Measurements from ENCODE around the gene FASLG.
"Not testable (repeated sequence)": the region's sequence is repeated elsewhere in the genome, so short reads cannot be mapped to it uniquely, and the experiment has no call there.

The FASLG gene

GRCh38 chr1:172658871-172659453 is at the start of gene FASLG:
Gene FASLG (plus strand): TSS chr1:172659103. CDS start chr1:172659202, 99 bp downstream.
- no peak for DNase-seq

- no peak for DNase-seq
These were observed 49.4 kb upstream of the FASLG start for GRCh38 chr1:172609528-172609927.

- no peak for DNase-seq
These were observed 46.4 kb upstream of the FASLG start for GRCh38 chr1:172612478-172612877.

GRCh38 chr1:172613294-172613693 is 45.6 kb upstream of the FASLG start:
- DNase-seq, result no peak

GRCh38 chr1:172616195-172616594 is 42.7 kb upstream of the FASLG start:
- DNase-seq, result no peak

- DNase-seq, result no peak
These were observed 42.3 kb upstream of the FASLG start for GRCh38 chr1:172616636-172617035.

GRCh38 chr1:172620603-172621002 is 38.3 kb upstream of the FASLG start:
- not testable (repeated sequence) for DNase-seq

- DNase-seq, result no peak
These were observed 36.4 kb upstream of the FASLG start for GRCh38 chr1:172622541-172622940.

- DNase-seq, result no peak
These were observed 35.2 kb upstream of the FASLG start for GRCh38 chr1:172623748-172624147.

GRCh38 chr1:172626845-172627244 is 32.1 kb upstream of the FASLG start:
- no peak for DNase-seq

GRCh38 chr1:172627702-172628101 is 31.2 kb upstream of the FASLG start:
- DNase-seq, result no peak

GRCh38 chr1:172628401-172628800 is 30.5 kb upstream of the FASLG start:
- DNase-seq, result no peak

GRCh38 chr1:172629170-172629569 is 29.7 kb upstream of the FASLG start:
- DNase-seq, result no peak

GRCh38 chr1:172629638-172630037 is 29.3 kb upstream of the FASLG start:
- DNase-seq, result no peak

- DNase-seq, result no peak
These were observed 28.7 kb upstream of the FASLG start for GRCh38 chr1:172630056-172630818.

GRCh38 chr1:172630868-172631267 is 28.0 kb upstream of the FASLG start:
- no peak for DNase-seq

- DNase-seq, result no peak
These were observed 21.4 kb upstream of the FASLG start for GRCh38 chr1:172637522-172637921.

GRCh38 chr1:172638249-172638648 is 20.7 kb upstream of the FASLG start:
- no peak for DNase-seq

GRCh38 chr1:172638885-172639831 is 19.7 kb upstream of the FASLG start:
- DNase-seq, result no peak

GRCh38 chr1:172640111-172640510 is 18.8 kb upstream of the FASLG start:
- DNase-seq, result no peak

GRCh38 chr1:172641492-172641891 is 17.4 kb upstream of the FASLG start:
- DNase-seq, result no peak

GRCh38 chr1:172642970-172643369 is 15.9 kb upstream of the FASLG start:
- no peak for DNase-seq

- no peak for DNase-seq
These were observed 12.2 kb upstream of the FASLG start for GRCh38 chr1:172646653-172647052.

All from C1 segment of cervical spinal cord (tissue), 14 donors.